ENCODE data around the gene CYB561A3.

Gene CYB561A3

DNA sequence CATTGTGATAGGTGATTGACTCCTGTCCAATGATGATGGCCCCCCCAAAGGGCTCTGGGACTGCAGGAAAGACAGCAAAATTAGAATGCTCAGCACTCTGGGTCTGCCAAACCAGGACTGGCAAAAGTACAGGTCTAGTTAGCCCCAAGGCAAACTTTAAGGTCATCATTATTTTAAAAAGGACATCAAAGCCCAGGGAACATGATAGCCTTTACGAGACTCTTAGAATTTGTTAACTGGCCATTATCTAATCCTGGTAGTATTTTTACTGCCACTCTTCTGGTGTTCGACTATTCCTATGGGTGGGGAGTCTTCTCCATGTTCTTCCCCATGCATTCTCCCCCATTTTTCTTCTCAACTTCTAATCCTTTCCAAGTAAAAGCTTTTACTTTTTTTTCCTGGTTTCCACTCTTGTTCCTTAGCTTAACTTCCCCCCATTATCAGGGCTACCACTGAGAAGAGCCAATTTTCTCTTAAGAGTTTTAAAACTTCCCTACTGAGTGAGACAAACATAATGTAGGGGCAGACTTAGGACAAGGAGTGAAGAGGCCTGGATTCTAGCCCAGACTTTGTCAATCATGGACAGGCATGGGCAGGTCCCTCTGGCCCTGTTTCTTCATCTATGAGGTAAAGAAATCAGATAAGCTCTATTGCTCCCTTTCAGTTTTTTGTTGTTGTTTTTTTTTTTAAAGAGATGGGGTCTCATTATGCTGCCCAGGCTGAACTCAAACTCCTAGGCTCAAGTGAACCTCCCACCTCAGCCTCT is 35.9 kb downstream of the CYB561A3 start:
- DNase-seq (ENCODE audit: low read depth) = no peak

DNA sequence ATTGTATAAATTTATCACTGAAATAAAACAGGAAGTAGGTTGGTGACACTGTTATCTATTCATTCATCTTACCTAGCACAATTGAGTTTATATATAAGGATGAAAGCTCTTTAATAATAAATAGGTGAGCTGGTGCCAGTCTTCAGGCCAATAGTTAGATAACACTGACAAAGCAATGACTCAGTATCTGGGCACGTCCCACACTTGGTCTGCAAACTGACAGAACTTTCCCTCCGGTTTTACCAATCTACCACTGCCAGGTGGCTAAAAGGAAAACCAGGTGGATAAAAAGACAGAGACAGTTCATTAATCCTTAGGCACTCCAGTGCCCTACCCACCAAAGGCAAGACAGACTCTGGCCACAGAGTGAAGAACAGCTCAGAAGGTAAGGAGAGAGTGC is 46.4 kb downstream of the CYB561A3 start:
- DNase-seq (ENCODE audit: low read depth) = no peak

DNA sequence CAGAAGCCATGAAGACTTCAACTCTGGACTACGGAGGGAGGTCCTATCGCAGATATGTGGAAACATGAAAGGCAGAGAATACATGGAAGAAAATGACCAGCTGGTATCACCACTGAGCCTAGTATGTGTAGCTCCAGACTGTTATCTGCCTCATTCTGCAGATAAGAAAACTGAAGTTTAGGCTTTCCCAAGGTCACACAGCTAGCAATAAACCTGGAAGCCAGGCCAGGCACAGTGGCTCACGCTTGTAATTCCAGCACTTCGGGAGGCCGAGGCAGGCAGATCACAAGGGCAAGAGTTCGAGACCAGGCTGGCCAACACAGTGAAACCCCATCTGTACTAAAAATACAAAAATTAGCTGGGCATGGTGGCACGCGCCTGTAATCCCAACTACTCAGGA is 50.9 kb downstream of the CYB561A3 start:
- DNase-seq (ENCODE audit: low read depth) = no peak

DNA sequence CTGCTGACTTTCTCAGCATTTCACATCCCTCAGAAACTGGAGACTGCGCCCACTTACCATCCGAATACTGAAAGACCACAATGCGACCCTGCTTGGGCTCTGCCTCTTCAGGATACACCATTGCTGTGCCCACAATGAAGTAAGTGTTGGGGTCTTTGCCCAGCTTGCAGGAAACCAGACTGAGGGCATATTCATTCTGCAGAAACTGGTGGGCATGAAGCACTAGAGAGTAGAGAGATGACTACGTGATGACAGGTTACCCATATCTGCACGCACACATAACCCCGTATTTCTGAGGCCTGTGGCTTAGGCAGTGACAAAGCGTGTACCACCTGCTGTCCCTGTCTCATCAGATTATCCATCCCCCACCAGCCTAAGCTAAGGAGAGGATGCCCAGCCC is 51.9 kb downstream of the CYB561A3 start:
- DNase-seq (ENCODE audit: low read depth) = no peak

DNA sequence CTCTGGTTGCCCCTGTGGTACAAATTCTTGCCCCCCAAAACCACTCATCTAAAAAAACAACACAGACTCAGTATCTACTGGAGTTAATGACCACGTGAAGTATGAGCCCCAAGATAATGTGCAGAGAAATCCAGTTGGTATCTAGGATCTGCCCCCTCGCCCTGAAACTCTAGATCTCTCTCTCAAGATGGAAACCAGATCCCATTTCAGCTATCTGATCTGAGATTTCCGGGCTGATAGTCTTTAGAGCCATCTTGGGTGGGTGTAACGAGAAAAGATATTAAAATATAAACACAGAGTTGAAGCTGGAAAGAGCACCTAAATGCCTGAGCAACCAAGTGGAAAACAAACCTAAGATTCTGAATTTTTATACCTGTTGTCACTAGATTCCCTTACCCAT is 52.5 kb downstream of the CYB561A3 start:
- no peak for DNase-seq (ENCODE audit: low read depth)

DNA sequence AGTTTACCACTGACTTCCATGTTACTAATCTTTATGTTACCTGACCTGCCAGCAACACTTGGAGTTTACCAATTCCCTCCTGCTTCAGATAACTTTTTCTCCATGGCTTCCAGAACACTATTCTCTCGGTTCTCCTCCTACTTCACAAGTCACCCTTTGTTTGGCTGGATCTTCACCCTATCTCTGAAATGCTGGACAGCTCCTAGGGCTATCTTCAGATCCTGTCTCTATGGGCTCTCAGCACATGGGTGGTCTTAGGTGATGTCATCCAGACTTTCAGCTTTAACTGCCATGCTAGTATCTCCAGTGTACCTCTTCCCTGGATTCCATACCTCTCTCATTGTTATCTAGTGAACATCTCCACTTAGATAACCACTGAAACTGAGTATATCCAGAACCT is 54.3 kb downstream of the CYB561A3 start:
- DNase-seq (ENCODE audit: low read depth) = no peak

DNA sequence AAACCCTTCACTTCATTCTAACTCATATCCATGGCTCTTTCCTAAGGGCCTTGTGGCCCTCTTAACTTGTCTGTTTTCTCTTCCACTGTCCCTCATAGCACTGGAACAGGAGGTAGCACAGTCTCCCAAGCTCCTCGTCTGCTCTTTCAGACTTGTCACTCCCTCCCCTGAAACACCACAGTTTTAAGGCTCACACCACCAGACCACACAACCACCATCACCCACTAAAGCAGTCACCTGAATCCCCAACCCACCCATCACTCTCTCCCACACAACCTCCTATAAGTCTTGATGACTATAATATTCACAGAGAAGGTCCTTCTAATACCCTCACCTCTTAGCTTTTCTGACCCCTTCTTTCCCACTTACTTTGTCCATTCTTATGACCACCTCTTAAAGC is 55.5 kb downstream of the CYB561A3 start:
- no peak for DNase-seq (ENCODE audit: low read depth)

DNA sequence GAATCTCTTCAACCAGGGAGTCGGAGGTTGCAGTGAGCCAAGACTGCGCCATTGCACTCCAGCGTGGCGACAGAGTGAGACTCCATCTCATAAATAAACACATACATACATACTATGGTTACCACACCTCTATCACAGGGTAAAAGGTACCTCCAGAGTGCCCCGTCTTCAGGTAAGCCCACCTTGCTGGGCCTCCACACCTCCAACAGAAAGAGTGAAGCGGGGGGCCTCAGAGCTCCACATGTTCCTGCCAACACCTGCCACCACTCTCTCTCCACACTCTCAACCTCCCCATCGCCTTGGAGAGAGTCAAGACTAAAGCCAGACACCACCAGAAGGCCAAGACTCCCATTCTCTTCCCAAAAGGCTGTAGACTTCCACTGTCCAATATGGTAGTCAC is 56.3 kb downstream of the CYB561A3 start:
- no peak for DNase-seq (ENCODE audit: low read depth)

DNA sequence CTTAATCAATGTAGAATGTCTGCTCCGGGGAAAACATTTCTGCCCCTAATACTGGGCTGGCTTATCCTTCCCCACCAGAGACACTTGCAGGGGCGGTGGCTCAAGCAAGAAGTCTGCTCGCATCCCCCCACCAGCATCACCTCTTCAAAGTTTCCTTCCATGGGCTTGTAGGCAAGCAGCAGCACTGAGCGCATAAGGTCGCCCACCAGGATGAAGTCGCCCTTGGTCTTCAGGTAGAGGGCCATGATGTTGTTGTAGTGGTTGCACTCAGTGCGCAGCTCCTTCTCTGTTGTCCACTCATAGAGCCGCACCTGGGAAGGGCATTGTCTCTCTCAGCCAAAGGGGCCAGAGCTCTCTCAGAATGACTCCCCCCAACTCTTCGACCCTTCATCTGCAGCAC is 58.0 kb downstream of the CYB561A3 start:
- DNase-seq (ENCODE audit: low read depth) = no peak

DNA sequence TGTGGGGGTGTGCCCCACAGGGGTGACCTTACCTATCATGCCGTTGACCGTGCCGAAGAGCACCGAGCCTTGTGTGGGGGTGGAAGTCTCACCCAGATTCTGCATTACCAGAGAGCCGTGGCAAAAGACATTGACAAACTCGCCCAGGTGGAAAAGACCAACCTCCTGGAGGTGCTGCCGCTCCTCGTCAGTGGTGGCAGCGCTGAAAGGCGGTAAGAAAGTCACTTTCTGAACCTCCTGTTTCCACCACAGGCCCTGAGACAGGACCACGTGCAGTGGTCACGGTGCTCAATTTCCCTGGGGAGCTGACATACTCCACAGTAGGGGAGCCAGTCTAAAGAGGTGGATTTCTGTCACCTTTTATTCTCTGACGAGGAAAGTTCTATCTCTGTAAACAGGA is 59.1 kb downstream of the CYB561A3 start:
- no peak for DNase-seq (ENCODE audit: low read depth)

Measured in activated T-cell treated with anti-CD3 and anti-CD28 coated beads for 1 hour (primary cell).